B cell (primary cell): ENCODE data around the gene OGDH. TPM values are rescaled to one million over a fixed set of nuclear protein-coding genes. Genes with fewer than 3 reads are reported as not detected.

Experiments
- ATAC-seq: fragments of 200-7000 bp; cut with Tn5 transposase; one replicate; pipeline ENCODE4 v1.10.0; 2021; ENCODE audit warnings: low read depth, mild to moderate bottlenecking, moderate number of reproducible peaks, moderate library complexity
- CTCF ChIA-PET: fragments of 350-600 bp; sonication (Branson Sonifier 250); formaldehyde crosslinking; loops from one replicate; lab custom pipeline; 2021; ENCODE audit warnings: antibody characterized with exemption, inconsistent platforms; lab: Charles Lee
- POLR2A ChIA-PET: fragments of 350-600 bp; sonication (Branson Sonifier 250); formaldehyde crosslinking; loops from one replicate; lab custom pipeline; 2021; ENCODE audit warnings: antibody characterized with exemption; lab: Charles Lee
- DNase-seq: peaks from one replicate; pipeline ENCODE4 v3.0.0; 2013
- H2AFZ ChIP-seq: 2 replicates; pipeline ENCODE4 v1.6.1; 2012; ENCODE audit warnings: mild to moderate bottlenecking, low read depth, low read length; ENCODE audit not compliant: insufficient read depth, poor library complexity, severe bottlenecking
- H3K27ac ChIP-seq, 2 donors: 1 replicate in 1 of 2; 2 replicates in 1 of 2; pipeline ENCODE4 v1.5.1; 2012 to 2013; ENCODE audit warnings: low read length in 2 of 2, mild to moderate bottlenecking in 2 of 2, moderate library complexity in 1 of 2
- H3K27me3 ChIP-seq, 4 experiments: fragments of 200-600 bp in 1 of 4; sonication (generic) in 1 of 4; replicated peaks in 1 of 4; 1 replicate in 2 of 4; 2 replicates in 2 of 4; pipeline versions ENCODE4 v1.6.1 to v1.7.0; 2013 to 2016; ENCODE audit warnings: low read length in 3 of 4, mild to moderate bottlenecking in 2 of 4, mixed read lengths in 1 of 4, moderate library complexity in 1 of 4; ENCODE audit not compliant: insufficient read depth in 4 of 4, control insufficient read depth in 3 of 4; ENCODE audit errors: control extremely low read depth in 1 of 4
- H3K36me3 ChIP-seq, 2 experiments: replicated peaks in 1 of 2; 1 replicate in 1 of 2; 2 replicates in 1 of 2; pipeline versions ENCODE4 v1.6.1 to v1.7.1; 2013; ENCODE audit warnings: low read length in 1 of 2; ENCODE audit not compliant: insufficient read depth in 2 of 2, control insufficient read depth in 1 of 2; ENCODE audit errors: control extremely low read depth in 1 of 2, extremely low read depth in 1 of 2
- H3K4me1 ChIP-seq, 2 donors: fragments of 200-600 bp in 1 of 2; sonication (generic) in 1 of 2; 1 replicate in 1 of 2; 2 replicates in 1 of 2; pipeline versions ENCODE4 v1.5.1 to v1.6.1; 2013 to 2017; ENCODE audit warnings: low read length in 2 of 2; ENCODE audit not compliant: control insufficient read depth in 2 of 2, insufficient read depth in 2 of 2
- H3K4me2 ChIP-seq: replicated peaks from 2 replicates; pipeline ENCODE3; 2012; ENCODE audit warnings: mild to moderate bottlenecking, low read depth, low read length; ENCODE audit not compliant: poor library complexity, severe bottlenecking
- H3K4me3 ChIP-seq, 5 experiments: fragments of 200-600 bp in 1 of 5; sonication (generic) in 1 of 5; 1 replicate in 3 of 5; 2 replicates in 2 of 5; pipeline versions ENCODE4 v1.5.1 to v1.7.0; 2011 to 2016; ENCODE audit warnings: low read length in 4 of 5, mild to moderate bottlenecking in 4 of 5, low read depth in 2 of 5, control low read depth in 1 of 5, moderate library complexity in 1 of 5; ENCODE audit not compliant: insufficient read depth in 1 of 5; ENCODE audit errors: control extremely low read depth in 1 of 5, extremely low read depth in 1 of 5
- H3K79me2 ChIP-seq: fragments of 200-600 bp; sonication (generic); one replicate; pipeline ENCODE4 v1.6.0; 2016; ENCODE audit warnings: low read length; ENCODE audit not compliant: control insufficient read depth, insufficient read depth
- H3K9ac ChIP-seq: fragments of 200-600 bp; sonication (generic); 2 replicates; pipeline ENCODE4 v1.6.1; 2017; ENCODE audit warnings: mild to moderate bottlenecking, low read length, moderate library complexity
- H3K9me3 ChIP-seq, 3 donors: one replicate each; pipeline versions ENCODE4 v1.6.1 to v1.7.1; 2013; ENCODE audit warnings: low read length in 2 of 3; ENCODE audit not compliant: control insufficient read depth in 2 of 3, insufficient read depth in 1 of 3; ENCODE audit errors: control extremely low read depth in 1 of 3
- H4K20me1 ChIP-seq: 2 replicates; pipeline ENCODE4 v1.6.0; 2012; ENCODE audit warnings: mild to moderate bottlenecking, low read length; ENCODE audit not compliant: insufficient read depth, control insufficient read depth, poor library complexity, severe bottlenecking
- H3K27ac Mint-ChIP-seq: one replicate; pipeline ENCODE4 v1.8.0; 2021; ENCODE audit warnings: mixed read lengths
- H3K27me3 Mint-ChIP-seq: one replicate; pipeline ENCODE4 v1.8.0; 2021; ENCODE audit warnings: mixed read lengths
- H3K4me1 Mint-ChIP-seq: one replicate; pipeline ENCODE4 v1.8.0; 2021; ENCODE audit warnings: mixed read lengths
- H3K4me3 Mint-ChIP-seq: one replicate; pipeline ENCODE4 v1.8.0; 2021; ENCODE audit warnings: mixed read lengths
- H3K9me3 Mint-ChIP-seq: one replicate; pipeline ENCODE4 v1.8.0; 2022; ENCODE audit warnings: mixed read lengths; ENCODE audit not compliant: insufficient read depth
- EZH2 ChIP-seq: IDR thresholded peaks from 2 replicates; pipeline ENCODE4 v1.6.1; 2012; ENCODE audit warnings: borderline replicate concordance, low read depth, mild to moderate bottlenecking, moderate library complexity, low read length; ENCODE audit not compliant: insufficient read depth, poor library complexity, severe bottlenecking
- WGBS: methylation state at CpG from one replicate; pipeline ENCODE4 v1.1.5; 2013; ENCODE audit warnings: missing lambda C conversion rate; ENCODE audit not compliant: insufficient coverage; 5-methylcytosine and 5-hydroxymethylcytosine counted together
- intact Hi-C: fragments of 100-400 bp; cut with micrococcal nuclease; formaldehyde crosslinking; loops from one replicate; pipeline ENCODE4 v1.10.0; 2022
- polyA plus RNA-seq: library from polyadenylated mRNA; depleted of rRNA; stranded (reverse); fragments of >200 nt; gene quantifications from 2 replicates; pipeline ENCODE4 v1.2.3, GENCODE V29; 2012
- total RNA-seq, 2 donors: library from RNA; stranded (reverse); fragments of 120-200 nt in 1 of 2; gene quantifications; 1 replicate in 1 of 2; 2 replicates in 1 of 2; pipeline versions ENCODE4 v1.2.3 to v1.2.4, GENCODE V29; 2013 to 2022
- TF ChIP-seq, protein P1 (sequence below): fragments of 200-600 bp; IDR thresholded peaks from one replicate; pipeline ENCODE4 v1.8.0; 2022; ENCODE audit warnings: antibody characterized with exemption, mild to moderate bottlenecking

Gene OGDH
- total and polyA plus RNA-seq, 2 donors (not counting 1 experiment from before 2014, with no cell fraction given): 42.6 to 80.2 TPM

- Histone ChIP-seq H3K27me3 (no peaks in the 10 kb centered on the region), H3K27ac (no peak overlapping the region), H3K4me1 (no peaks in the 10 kb centered on the region), H3K4me2 (no peak overlapping the region), H3K4me3 (no peak overlapping the region), H3K36me3 (no peaks in the 10 kb centered on the region), H2AFZ (peak overlapping the region; percentile 10), H3K9ac (no peak overlapping the region), H4K20me1 (no peaks in the 10 kb centered on the region), H3K79me2 (no peaks in the 10 kb centered on the region), H3K9me3 (no peaks in the 10 kb centered on the region)
- POLR2A ChIA-PET: no interaction called here
- DNase-seq (no peak), ATAC-seq (no peak)
- H3K4me3 Mint-ChIP-seq: no peak overlapping the region
- H3K27me3 Mint-ChIP-seq: peaks cover 6% of the 10 kb centered on the region
- CTCF ChIA-PET: no interaction called here
- TF ChIP-seq EZH2: no peak
- TF ChIP-seq, protein P1, sequence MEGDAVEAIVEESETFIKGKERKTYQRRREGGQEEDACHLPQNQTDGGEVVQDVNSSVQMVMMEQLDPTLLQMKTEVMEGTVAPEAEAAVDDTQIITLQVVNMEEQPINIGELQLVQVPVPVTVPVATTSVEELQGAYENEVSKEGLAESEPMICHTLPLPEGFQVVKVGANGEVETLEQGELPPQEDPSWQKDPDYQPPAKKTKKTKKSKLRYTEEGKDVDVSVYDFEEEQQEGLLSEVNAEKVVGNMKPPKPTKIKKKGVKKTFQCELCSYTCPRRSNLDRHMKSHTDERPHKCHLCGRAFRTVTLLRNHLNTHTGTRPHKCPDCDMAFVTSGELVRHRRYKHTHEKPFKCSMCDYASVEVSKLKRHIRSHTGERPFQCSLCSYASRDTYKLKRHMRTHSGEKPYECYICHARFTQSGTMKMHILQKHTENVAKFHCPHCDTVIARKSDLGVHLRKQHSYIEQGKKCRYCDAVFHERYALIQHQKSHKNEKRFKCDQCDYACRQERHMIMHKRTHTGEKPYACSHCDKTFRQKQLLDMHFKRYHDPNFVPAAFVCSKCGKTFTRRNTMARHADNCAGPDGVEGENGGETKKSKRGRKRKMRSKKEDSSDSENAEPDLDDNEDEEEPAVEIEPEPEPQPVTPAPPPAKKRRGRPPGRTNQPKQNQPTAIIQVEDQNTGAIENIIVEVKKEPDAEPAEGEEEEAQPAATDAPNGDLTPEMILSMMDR: no peak
- H3K27ac Mint-ChIP-seq: no peak overlapping the region
- H3K9me3 Mint-ChIP-seq: no peaks in the 10 kb centered on the region
- intact Hi-C loops: no loop called here
- 57% methylated on average over 3 of the region's 6 CpGs for WGBS
- H3K4me1 Mint-ChIP-seq: no peaks in the 10 kb centered on the region
Measured at GRCh38 chr7:44727158-44727936, 120.9 kb downstream of the OGDH start.

DNA sequence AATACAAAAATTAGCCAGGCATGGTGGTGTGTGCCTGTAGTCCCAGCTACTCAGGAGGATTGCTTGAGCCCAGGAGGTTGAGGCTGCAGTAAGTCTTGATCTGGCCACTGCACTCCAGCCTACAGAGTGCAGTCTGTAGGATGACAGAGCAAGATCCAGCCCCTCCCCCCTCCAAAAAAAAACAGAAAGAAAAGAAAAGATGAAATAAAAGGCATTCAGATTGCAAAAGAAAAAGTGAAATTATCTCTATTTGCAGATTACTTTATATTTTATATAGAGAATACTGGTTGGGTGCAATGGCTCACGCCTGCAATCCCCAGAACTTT is 121.5 kb downstream of the OGDH start:
- Mint-ChIP-seq H3K27ac (no peak overlapping the region), H3K9me3 (no peaks in the 10 kb centered on the region), H3K27me3 (peaks cover 6% of the 10 kb centered on the region), H3K4me1 (no peaks in the 10 kb centered on the region), H3K4me3 (no peak overlapping the region)
- H4K20me1 ChIP-seq: no peaks in the 10 kb centered on the region
- H3K9ac ChIP-seq: no peak overlapping the region
- CTCF ChIA-PET: no interaction called here
- H3K79me2 ChIP-seq: no peaks in the 10 kb centered on the region
- no peak overlapping the region for H3K27ac ChIP-seq
- H3K4me1 ChIP-seq: no peaks in the 10 kb centered on the region
- TF ChIP-seq, protein P1: no peak
- no peak for TF ChIP-seq EZH2
- no CpG with 5 or more reads among the region's 1 CpG for WGBS
- H3K9me3 ChIP-seq: no peaks in the 10 kb centered on the region
- H3K36me3 ChIP-seq: no peaks in the 10 kb centered on the region
- H2AFZ ChIP-seq: no peak overlapping the region
- intact Hi-C loops: no loop called here
- H3K27me3 ChIP-seq: no peaks in the 10 kb centered on the region
- POLR2A ChIA-PET: no interaction called here
- ATAC-seq (no peak), DNase-seq (no peak)
- no peak overlapping the region for H3K4me2 ChIP-seq
- no peak overlapping the region for H3K4me3 ChIP-seq
